Upper lobe of right lung (tissue), 1 donor: ENCODE measurements around the gene ASIC1. TPM values are rescaled to one million over a fixed set of nuclear protein-coding genes. Genes with fewer than 3 reads are reported as not detected.

Experiments
- ATAC-seq: fragments of 200-7000 bp; cut with Tn5 transposase; one replicate; pipeline ENCODE4 v1.9.1; 2020; ENCODE audit warnings: mild to moderate bottlenecking, moderate library complexity
- DNase-seq: peaks from one replicate; pipeline ENCODE4 v3.0.0-alpha.2; 2020
- H3K27ac ChIP-seq: fragments of 200-600 bp; one replicate; pipeline ENCODE4 v1.8.0; 2022
- H3K27me3 ChIP-seq: fragments of 200-600 bp; one replicate; pipeline ENCODE4 v1.8.0; 2022; ENCODE audit warnings: mild to moderate bottlenecking
- H3K36me3 ChIP-seq: fragments of 200-600 bp; one replicate; pipeline ENCODE4 v1.8.0; 2022
- H3K4me1 ChIP-seq: fragments of 200-600 bp; one replicate; pipeline ENCODE4 v1.8.0; 2022
- H3K4me3 ChIP-seq: fragments of 200-600 bp; one replicate; pipeline ENCODE4 v1.8.0; 2022; ENCODE audit warnings: mild to moderate bottlenecking
- H3K9me3 ChIP-seq: fragments of 200-600 bp; one replicate; pipeline ENCODE4 v1.8.0; 2022
- CTCF ChIP-seq: fragments of 200-600 bp; IDR thresholded peaks from one replicate; pipeline ENCODE4 v1.8.0; 2022; ENCODE audit warnings: antibody characterized with exemption
- intact Hi-C: fragments of 100-400 bp; cut with DNase I; formaldehyde crosslinking; loops from one replicate; pipeline ENCODE4 v1.11.0; 2022
- total RNA-seq: library from RNA; stranded (reverse); fragmentation: NEBNext Ultra II Directional; extraction: Animal tissue kit (Norgen Biotek cat#: 25700); gene quantifications from one replicate; pipeline ENCODE4 v1.2.1, GENCODE V29; 2021
- donor health status: DM: no; HTN: yes; CAD: no; lungs with severe emphysema.

ASIC1 gene
- total RNA-seq, 1 donor from 2014 or later: 0.35 TPM

GRCh38 chr12:50070314-50071060 lies 13.1 kb downstream of the ASIC1 start:
- peak; percentile 89 for ATAC-seq
- Histone ChIP-seq H3K4me1 (no peaks in the 10 kb centered on the region), H3K4me3 (no peak overlapping the region), H3K27me3 (no peaks in the 10 kb centered on the region), H3K9me3 (no peaks in the 10 kb centered on the region), H3K27ac (no peak overlapping the region), H3K36me3 (no peaks in the 10 kb centered on the region)
- peak; percentile 86 for DNase-seq
- TF ChIP-seq CTCF: peak; percentile 97
- intact Hi-C loops: loop anchor here (5.0 to 10.0 kb wide), 2 partner anchors 103 to 104 kb away; no protein-coding TSS in a partner anchor

DNA sequence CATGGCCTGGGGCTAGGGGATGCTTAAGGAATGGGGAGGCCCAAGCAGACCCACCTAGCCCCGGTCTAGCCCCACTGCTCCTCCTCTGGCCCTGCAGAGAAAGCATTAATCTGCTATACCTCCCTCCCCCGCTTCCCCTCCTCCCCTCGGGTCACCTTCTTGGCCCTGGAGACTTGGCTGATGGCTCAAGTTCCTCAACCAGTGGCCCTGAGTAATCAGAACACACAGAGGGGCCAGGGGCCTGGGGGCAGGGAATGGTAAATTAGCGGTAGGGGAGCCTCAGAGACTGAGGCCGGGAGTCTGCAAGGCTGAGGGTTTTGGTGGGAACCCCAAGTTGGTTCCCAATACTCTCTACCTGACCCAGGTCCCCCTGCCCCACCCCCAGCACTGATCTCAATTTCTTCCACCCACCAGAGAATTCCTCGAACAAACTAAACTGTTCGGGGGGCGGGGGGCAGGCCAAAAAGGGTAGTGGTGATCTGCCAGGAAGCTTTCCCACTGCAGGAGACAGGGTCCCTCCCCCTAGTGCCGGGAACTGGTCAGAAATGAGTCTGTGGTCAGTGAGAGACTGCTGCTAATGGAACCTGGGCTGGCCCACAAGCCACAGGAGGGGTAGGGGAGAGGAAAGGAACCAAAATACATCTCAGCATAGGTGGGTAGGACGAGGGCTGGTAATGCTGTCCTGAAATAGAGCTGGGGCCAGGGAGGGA lies 15.0 kb downstream of the ASIC1 start:
- ATAC-seq: no peak
- intact Hi-C loops: loop anchor here (5.0 to 10.0 kb wide), 2 partner anchors 102 to 105 kb away; no protein-coding TSS in a partner anchor
- no peak overlapping the region for H3K27ac ChIP-seq
- H3K27me3 ChIP-seq: no peaks in the 10 kb centered on the region
- no peak for DNase-seq
- no peak for TF ChIP-seq CTCF
- no peaks in the 10 kb centered on the region for H3K9me3 ChIP-seq
- no peak overlapping the region for H3K4me3 ChIP-seq
- no peaks in the 10 kb centered on the region for H3K36me3 ChIP-seq
- no peaks in the 10 kb centered on the region for H3K4me1 ChIP-seq

DNA sequence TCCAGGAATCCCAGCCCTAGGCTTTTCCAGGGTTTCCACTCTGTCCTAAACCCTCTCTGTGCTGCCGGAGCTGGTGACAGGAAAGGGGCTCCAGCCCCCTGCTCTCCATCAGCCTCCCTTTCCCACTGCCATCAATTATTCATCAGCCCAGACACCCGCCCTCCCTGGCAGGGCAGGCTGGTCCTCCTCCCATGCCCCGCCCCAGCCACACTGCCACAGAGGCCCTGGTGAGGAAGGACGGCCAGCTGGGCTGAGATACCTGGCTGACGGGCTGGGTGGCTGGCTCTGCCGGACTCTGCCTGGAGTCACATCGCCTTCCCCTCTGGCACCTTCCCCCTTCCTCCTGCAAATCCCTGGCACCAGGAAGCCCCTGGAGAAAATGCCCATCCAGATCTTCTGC lies 15.8 kb downstream of the ASIC1 start:
- H3K4me3 ChIP-seq: no peak overlapping the region
- H3K27ac ChIP-seq: no peak overlapping the region
- H3K4me1 ChIP-seq: no peaks in the 10 kb centered on the region
- no peaks in the 10 kb centered on the region for H3K27me3 ChIP-seq
- DNase-seq: no peak
- TF ChIP-seq CTCF: no peak
- H3K9me3 ChIP-seq: no peaks in the 10 kb centered on the region
- intact Hi-C loops: loop anchor here (5.0 to 10.0 kb wide), 2 partner anchors 102 to 106 kb away; no protein-coding TSS in a partner anchor
- H3K36me3 ChIP-seq: no peaks in the 10 kb centered on the region
- no peak for ATAC-seq

DNA sequence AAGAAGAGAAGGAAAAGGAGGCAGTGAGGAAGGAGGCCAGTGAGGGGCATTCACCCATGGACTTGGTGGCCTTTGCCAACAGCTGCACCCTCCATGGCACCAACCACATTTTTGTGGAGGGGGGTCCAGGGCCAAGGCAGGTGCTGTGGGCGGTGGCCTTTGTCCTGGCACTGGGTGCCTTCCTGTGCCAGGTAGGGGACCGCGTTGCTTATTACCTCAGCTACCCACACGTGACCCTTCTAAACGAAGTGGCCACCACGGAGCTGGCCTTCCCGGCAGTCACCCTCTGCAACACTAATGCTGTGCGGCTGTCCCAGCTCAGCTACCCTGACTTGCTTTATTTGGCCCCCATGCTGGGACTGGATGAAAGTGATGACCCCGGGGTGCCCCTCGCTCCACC lies 16.3 kb downstream of the ASIC1 start:
- Histone ChIP-seq H3K4me3 (no peak overlapping the region), H3K27me3 (no peaks in the 10 kb centered on the region), H3K36me3 (no peaks in the 10 kb centered on the region), H3K4me1 (no peaks in the 10 kb centered on the region), H3K9me3 (no peaks in the 10 kb centered on the region), H3K27ac (no peak overlapping the region)
- no peak for TF ChIP-seq CTCF
- no peak for DNase-seq
- ATAC-seq: no peak
- intact Hi-C loops: loop anchor here (5.0 to 10.0 kb wide), 2 partner anchors 101 to 106 kb away; no protein-coding TSS in a partner anchor

- TF ChIP-seq CTCF: peak; percentile 95
- peak; percentile 92 for ATAC-seq
Observed at GRCh38 chr12:50074936-50075807, 17.8 kb downstream of the ASIC1 start.

More at GRCh38 chr12:50074936-50075807, 17.8 kb downstream of the ASIC1 start:
- Histone ChIP-seq H3K36me3 (no peaks in the 10 kb centered on the region), H3K27ac (no peak overlapping the region), H3K4me3 (no peak overlapping the region), H3K9me3 (no peaks in the 10 kb centered on the region), H3K4me1 (no peaks in the 10 kb centered on the region), H3K27me3 (no peaks in the 10 kb centered on the region)
- peak; percentile 91 for DNase-seq
- intact Hi-C loops: loop anchor here (5.0 to 10.0 kb wide), 2 partner anchors 100 to 108 kb away; no protein-coding TSS in a partner anchor
